ENCODE data around the gene YOD1. TPM values are rescaled to one million over a fixed set of nuclear protein-coding genes. Genes with fewer than 3 reads are reported as not detected.

The YOD1 gene
- total RNA-seq (2022; extraction: Qiagen RNA extraction; ENCODE audit: low read depth): 5.4 to 8.0 TPM (median 6.9 TPM) in 5 replicates

GRCh38 chr1:207051191-207051943 lies at the start of gene YOD1:
YOD1 (minus strand) TSS chr1:207051208; CDS start chr1:207051030, 178 bp downstream.

GRCh38 chr1:207088701-207089626 lies 38.0 kb upstream of the YOD1 start, which contains the start of gene C4BPB:
C4BPB (plus strand) TSS chr1:207088860; CDS start chr1:207089532, 672 bp downstream.

GRCh38 chr1:207052911-207053769 lies 2.1 kb upstream of the YOD1 start, which contains the start of gene PFKFB2:
PFKFB2 (plus strand) TSS chr1:207053275; CDS start chr1:207054718, 1,443 bp downstream.

GRCh38 chr1:207032528-207033017 lies 18.4 kb downstream of the YOD1 start, which contains the start of gene C1orf116:
C1orf116 (minus strand) TSS chr1:207032756; CDS start chr1:207027598, 5,158 bp downstream.

Other genes with a start within 250 kb of the YOD1 start
- gene IL20, start 185.6 kb downstream of the YOD1 start, total RNA-seq (2022; extraction: Qiagen RNA extraction; ENCODE audit: low read depth): not detected in 5 replicates
- 0.16 to 0.44 TPM (median 0.40 TPM) in 5 replicates for gene IL24, start 153.8 kb downstream of the YOD1 start, total RNA-seq (2022; extraction: Qiagen RNA extraction; ENCODE audit: low read depth)
- 4.0 to 6.3 TPM (median 4.4 TPM) in 5 replicates for gene FCMR, start 129.3 kb downstream of the YOD1 start, total RNA-seq (2022; extraction: Qiagen RNA extraction; ENCODE audit: low read depth)
- 0.23 TPM in 1 of 5 replicates, not detected in the others for gene PIGR, start 104.7 kb downstream of the YOD1 start, total RNA-seq (2022; extraction: Qiagen RNA extraction; ENCODE audit: low read depth)
- gene FCAMR, start 80.7 kb downstream of the YOD1 start, total RNA-seq (2022; extraction: Qiagen RNA extraction; ENCODE audit: low read depth): 0.08 TPM in 1 of 5 replicates, not detected in the others
- gene C1orf116, start 18.5 kb downstream of the YOD1 start, total RNA-seq (2022; extraction: Qiagen RNA extraction; ENCODE audit: low read depth): 2.5 to 3.4 TPM (median 3.2 TPM) in 5 replicates
- 5.7 to 7.5 TPM (median 6.9 TPM) in 5 replicates for gene PFKFB2, start 2.1 kb upstream of the YOD1 start, total RNA-seq (2022; extraction: Qiagen RNA extraction; ENCODE audit: low read depth)
- gene C4BPB, start 37.7 kb upstream of the YOD1 start, total RNA-seq (2022; extraction: Qiagen RNA extraction; ENCODE audit: low read depth): 0.99 to 1.5 TPM (median 1.1 TPM) in 5 replicates
- 0.48 to 1.0 TPM (median 0.64 TPM) in 5 replicates for gene C4BPA, start 53.0 kb upstream of the YOD1 start, total RNA-seq (2022; extraction: Qiagen RNA extraction; ENCODE audit: low read depth)

All from A549 treated with DMSO at 1 μM for 4 hours (cell line).